Measurements from ENCODE around the gene SMYD3.

Gene SMYD3

GRCh38 chr1:246267896-246268295 lies 239.2 kb downstream of the SMYD3 start:
- no peaks in the 10 kb centered on the region for H3K36me3 ChIP-seq (ENCODE audit: control insufficient read depth in 2 of 2, insufficient read depth in 2 of 2, low read length in 2 of 2)
- no peak overlapping the region for H3K27ac ChIP-seq (ENCODE audit: low read depth in 2 of 2, low read length in 2 of 2)
- no peak overlapping the region for H3K4me3 ChIP-seq (ENCODE audit: low read length in 2 of 2)
- H3K27me3 ChIP-seq (ENCODE audit: control insufficient read depth in 2 of 2, insufficient read depth in 2 of 2, low read length in 2 of 2): no peaks in the 10 kb centered on the region
- no peaks in the 10 kb centered on the region for H3K9me3 ChIP-seq (ENCODE audit: control insufficient read depth in 2 of 2, low read length in 2 of 2)
- no peaks in the 10 kb centered on the region for H3K4me1 ChIP-seq (ENCODE audit: control insufficient read depth in 2 of 2, insufficient read depth in 2 of 2, low read length in 2 of 2)
- H3K9ac ChIP-seq (ENCODE audit: low read depth in 1 of 2, low read length in 2 of 2): no peak overlapping the region

GRCh38 chr1:246267426-246267825 lies 239.7 kb downstream of the SMYD3 start:
- Histone ChIP-seq H3K9me3 (ENCODE audit: control insufficient read depth in 2 of 2, low read length in 2 of 2) (no peaks in the 10 kb centered on the region), H3K27ac (ENCODE audit: low read depth in 2 of 2, low read length in 2 of 2) (no peak overlapping the region), H3K4me1 (ENCODE audit: control insufficient read depth in 2 of 2, insufficient read depth in 2 of 2, low read length in 2 of 2) (no peaks in the 10 kb centered on the region), H3K9ac (ENCODE audit: low read depth in 1 of 2, low read length in 2 of 2) (no peak overlapping the region), H3K27me3 (ENCODE audit: control insufficient read depth in 2 of 2, insufficient read depth in 2 of 2, low read length in 2 of 2) (no peaks in the 10 kb centered on the region), H3K36me3 (ENCODE audit: control insufficient read depth in 2 of 2, insufficient read depth in 2 of 2, low read length in 2 of 2) (no peaks in the 10 kb centered on the region), H3K4me3 (ENCODE audit: low read length in 2 of 2) (no peak overlapping the region)

DNA sequence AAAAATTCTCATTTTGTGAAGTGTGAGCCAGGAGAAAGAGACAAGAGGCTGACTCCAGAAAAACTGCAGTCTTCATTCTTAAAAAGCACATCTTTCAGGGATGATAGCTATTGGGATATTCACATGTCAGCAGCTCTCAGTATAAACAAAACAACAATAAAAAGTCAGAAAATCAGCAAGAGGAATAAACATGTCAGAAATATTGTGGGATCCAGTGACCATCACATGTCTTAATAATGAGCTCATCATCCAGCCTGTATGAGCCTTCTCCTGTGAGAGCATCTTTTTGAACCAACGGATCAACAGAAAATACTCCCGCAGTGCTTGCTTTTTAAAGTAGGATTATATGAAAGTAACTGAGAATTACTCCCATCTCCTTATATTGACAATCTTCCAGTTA lies 241.6 kb downstream of the SMYD3 start:
- Histone ChIP-seq H3K27me3 (ENCODE audit: control insufficient read depth in 2 of 2, insufficient read depth in 2 of 2, low read length in 2 of 2) (no peaks in the 10 kb centered on the region), H3K4me1 (ENCODE audit: control insufficient read depth in 2 of 2, insufficient read depth in 2 of 2, low read length in 2 of 2) (no peaks in the 10 kb centered on the region), H3K4me3 (ENCODE audit: low read length in 2 of 2) (no peak overlapping the region), H3K9ac (ENCODE audit: low read depth in 1 of 2, low read length in 2 of 2) (no peak overlapping the region), H3K36me3 (ENCODE audit: control insufficient read depth in 2 of 2, insufficient read depth in 2 of 2, low read length in 2 of 2) (no peaks in the 10 kb centered on the region), H3K9me3 (ENCODE audit: control insufficient read depth in 2 of 2, low read length in 2 of 2) (no peaks in the 10 kb centered on the region), H3K27ac (ENCODE audit: low read depth in 2 of 2, low read length in 2 of 2) (no peak overlapping the region)

DNA sequence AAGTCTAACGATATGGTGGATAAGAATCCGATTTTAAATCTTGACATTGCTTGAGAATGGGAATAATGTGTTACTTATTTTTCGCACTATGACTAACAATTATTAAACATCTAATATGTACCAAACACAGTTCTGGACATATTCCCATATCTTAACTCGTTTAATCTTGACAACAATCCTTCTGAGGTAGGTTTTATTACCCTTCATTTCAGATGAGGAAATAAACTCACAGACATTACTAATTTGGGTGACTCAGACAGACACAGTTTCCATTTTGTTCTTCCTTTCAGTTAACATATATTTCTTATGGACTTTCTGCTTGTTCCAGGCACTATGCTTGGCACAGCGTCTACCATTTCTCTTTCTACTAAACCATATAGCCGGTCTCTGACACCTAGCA lies 244.8 kb downstream of the SMYD3 start:
- no peaks in the 10 kb centered on the region for H3K9me3 ChIP-seq (ENCODE audit: control insufficient read depth in 2 of 2, low read length in 2 of 2)
- H3K36me3 ChIP-seq (ENCODE audit: control insufficient read depth in 2 of 2, insufficient read depth in 2 of 2, low read length in 2 of 2): no peaks in the 10 kb centered on the region
- no peaks in the 10 kb centered on the region for H3K27me3 ChIP-seq (ENCODE audit: control insufficient read depth in 2 of 2, insufficient read depth in 2 of 2, low read length in 2 of 2)
- H3K27ac ChIP-seq (ENCODE audit: low read depth in 2 of 2, low read length in 2 of 2): no peak overlapping the region
- no peak overlapping the region for H3K9ac ChIP-seq (ENCODE audit: low read depth in 1 of 2, low read length in 2 of 2)
- H3K4me3 ChIP-seq (ENCODE audit: low read length in 2 of 2): no peak overlapping the region
- no peaks in the 10 kb centered on the region for H3K4me1 ChIP-seq (ENCODE audit: control insufficient read depth in 2 of 2, insufficient read depth in 2 of 2, low read length in 2 of 2)

- no peaks in the 10 kb centered on the region for H3K9me3 ChIP-seq (ENCODE audit: control insufficient read depth in 2 of 2, low read length in 2 of 2)
- H3K27me3 ChIP-seq (ENCODE audit: control insufficient read depth in 2 of 2, insufficient read depth in 2 of 2, low read length in 2 of 2): no peaks in the 10 kb centered on the region
- no peaks in the 10 kb centered on the region for H3K4me1 ChIP-seq (ENCODE audit: control insufficient read depth in 2 of 2, insufficient read depth in 2 of 2, low read length in 2 of 2)
- H3K4me3 ChIP-seq (ENCODE audit: low read length in 2 of 2): no peak overlapping the region
- no peak overlapping the region for H3K27ac ChIP-seq (ENCODE audit: low read depth in 2 of 2, low read length in 2 of 2)
- H3K36me3 ChIP-seq (ENCODE audit: control insufficient read depth in 2 of 2, insufficient read depth in 2 of 2, low read length in 2 of 2): no peaks in the 10 kb centered on the region
- H3K9ac ChIP-seq (ENCODE audit: low read depth in 1 of 2, low read length in 2 of 2): no peak overlapping the region
Observed at GRCh38 chr1:246261639-246262038, 245.4 kb downstream of the SMYD3 start.

DNA sequence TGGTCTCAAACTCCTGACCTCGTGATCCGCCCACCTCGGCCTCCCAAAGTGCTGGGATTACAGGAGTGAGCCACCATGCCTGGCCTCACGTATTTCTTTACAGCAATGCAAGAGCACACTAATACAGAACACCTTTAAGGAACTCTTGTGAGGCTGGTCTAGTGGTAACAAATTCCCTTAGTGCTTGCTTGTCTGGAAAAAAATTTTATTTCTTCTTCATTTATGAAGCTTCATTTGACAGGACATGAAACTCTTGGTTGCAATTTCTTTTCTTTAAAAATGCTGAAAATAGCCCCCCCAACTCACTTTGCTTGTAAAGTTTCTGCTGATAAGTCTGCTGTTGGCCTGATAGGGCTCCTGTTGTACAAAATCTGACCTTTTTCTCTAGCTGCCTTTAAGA lies 248.8 kb downstream of the SMYD3 start:
- no peaks in the 10 kb centered on the region for H3K9me3 ChIP-seq (ENCODE audit: control insufficient read depth in 2 of 2, low read length in 2 of 2)
- no peak overlapping the region for H3K27ac ChIP-seq (ENCODE audit: low read depth in 2 of 2, low read length in 2 of 2)

DNA sequence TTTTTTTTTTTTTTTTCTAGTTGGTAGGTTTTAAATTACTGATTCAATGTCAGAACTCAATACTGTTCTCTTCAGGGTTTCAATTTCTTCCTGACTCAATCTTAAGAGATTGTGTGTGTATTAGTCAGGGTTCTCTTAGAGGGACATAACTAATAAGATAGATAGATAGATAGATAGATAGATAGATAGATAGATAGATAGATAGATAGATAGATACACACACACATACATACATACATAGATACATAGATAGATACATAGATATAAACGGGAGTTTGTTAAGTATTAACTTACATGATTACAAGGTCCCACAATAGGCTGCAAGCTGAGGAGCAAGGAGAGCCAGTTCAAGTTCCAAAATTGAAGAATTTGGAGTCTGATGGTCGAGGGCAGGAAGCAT lies 251.3 kb downstream of the SMYD3 start:
- Histone ChIP-seq H3K4me1 (ENCODE audit: control insufficient read depth in 2 of 2, insufficient read depth in 2 of 2, low read length in 2 of 2) (no peaks in the 10 kb centered on the region), H3K27ac (ENCODE audit: low read depth in 2 of 2, low read length in 2 of 2) (no peak overlapping the region), H3K36me3 (ENCODE audit: control insufficient read depth in 2 of 2, insufficient read depth in 2 of 2, low read length in 2 of 2) (no peaks in the 10 kb centered on the region), H3K9ac (ENCODE audit: low read depth in 1 of 2, low read length in 2 of 2) (no peak overlapping the region), H3K27me3 (ENCODE audit: control insufficient read depth in 2 of 2, insufficient read depth in 2 of 2, low read length in 2 of 2) (no peaks in the 10 kb centered on the region), H3K4me3 (ENCODE audit: low read length in 2 of 2) (no peak overlapping the region), H3K9me3 (ENCODE audit: control insufficient read depth in 2 of 2, low read length in 2 of 2) (no peaks in the 10 kb centered on the region)

More for the DNA sequence above, 248.8 kb downstream of the SMYD3 start:
- Histone ChIP-seq H3K27me3 (ENCODE audit: control insufficient read depth in 2 of 2, insufficient read depth in 2 of 2, low read length in 2 of 2) (no peaks in the 10 kb centered on the region), H3K9ac (ENCODE audit: low read depth in 1 of 2, low read length in 2 of 2) (no peak overlapping the region), H3K4me1 (ENCODE audit: control insufficient read depth in 2 of 2, insufficient read depth in 2 of 2, low read length in 2 of 2) (no peaks in the 10 kb centered on the region), H3K4me3 (ENCODE audit: low read length in 2 of 2) (no peak overlapping the region), H3K36me3 (ENCODE audit: control insufficient read depth in 2 of 2, insufficient read depth in 2 of 2, low read length in 2 of 2) (no peaks in the 10 kb centered on the region)

DNA sequence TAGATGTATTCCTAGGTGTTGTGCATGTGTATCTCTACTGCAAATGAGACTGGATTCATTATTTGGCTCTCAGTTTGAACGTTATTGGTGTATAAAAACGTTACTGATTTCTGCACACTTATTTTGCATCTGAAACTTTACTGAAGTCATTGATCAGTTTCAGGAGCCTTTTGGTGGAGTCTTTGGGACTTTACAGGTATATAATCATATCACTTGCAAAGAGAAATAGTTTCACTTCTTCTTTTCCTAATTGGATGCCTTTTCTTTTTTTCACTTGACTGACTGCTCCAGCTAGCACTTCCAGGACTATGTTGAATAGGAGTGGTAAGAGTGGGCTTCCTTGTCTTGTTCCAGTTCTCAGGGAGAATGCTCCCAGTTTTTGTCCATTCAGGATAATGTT lies 252.2 kb downstream of the SMYD3 start:
- Histone ChIP-seq H3K4me1 (ENCODE audit: control insufficient read depth in 2 of 2, insufficient read depth in 2 of 2, low read length in 2 of 2) (no peaks in the 10 kb centered on the region), H3K4me3 (ENCODE audit: low read length in 2 of 2) (no peak overlapping the region), H3K36me3 (ENCODE audit: control insufficient read depth in 2 of 2, insufficient read depth in 2 of 2, low read length in 2 of 2) (no peaks in the 10 kb centered on the region), H3K27ac (ENCODE audit: low read depth in 2 of 2, low read length in 2 of 2) (no peak overlapping the region), H3K27me3 (ENCODE audit: control insufficient read depth in 2 of 2, insufficient read depth in 2 of 2, low read length in 2 of 2) (no peaks in the 10 kb centered on the region), H3K9me3 (ENCODE audit: control insufficient read depth in 2 of 2, low read length in 2 of 2) (no peaks in the 10 kb centered on the region), H3K9ac (ENCODE audit: low read depth in 1 of 2, low read length in 2 of 2) (no peak overlapping the region)

- Histone ChIP-seq H3K4me1 (ENCODE audit: control insufficient read depth in 2 of 2, insufficient read depth in 2 of 2, low read length in 2 of 2) (no peaks in the 10 kb centered on the region), H3K9me3 (ENCODE audit: control insufficient read depth in 2 of 2, low read length in 2 of 2) (no peaks in the 10 kb centered on the region), H3K36me3 (ENCODE audit: control insufficient read depth in 2 of 2, insufficient read depth in 2 of 2, low read length in 2 of 2) (no peaks in the 10 kb centered on the region), H3K4me3 (ENCODE audit: low read length in 2 of 2) (no peak overlapping the region), H3K27ac (ENCODE audit: low read depth in 2 of 2, low read length in 2 of 2) (no peak overlapping the region), H3K9ac (ENCODE audit: low read depth in 1 of 2, low read length in 2 of 2) (no peak overlapping the region), H3K27me3 (ENCODE audit: control insufficient read depth in 2 of 2, insufficient read depth in 2 of 2, low read length in 2 of 2) (no peaks in the 10 kb centered on the region)
Observed at GRCh38 chr1:246246430-246246829, 260.6 kb downstream of the SMYD3 start.

DNA sequence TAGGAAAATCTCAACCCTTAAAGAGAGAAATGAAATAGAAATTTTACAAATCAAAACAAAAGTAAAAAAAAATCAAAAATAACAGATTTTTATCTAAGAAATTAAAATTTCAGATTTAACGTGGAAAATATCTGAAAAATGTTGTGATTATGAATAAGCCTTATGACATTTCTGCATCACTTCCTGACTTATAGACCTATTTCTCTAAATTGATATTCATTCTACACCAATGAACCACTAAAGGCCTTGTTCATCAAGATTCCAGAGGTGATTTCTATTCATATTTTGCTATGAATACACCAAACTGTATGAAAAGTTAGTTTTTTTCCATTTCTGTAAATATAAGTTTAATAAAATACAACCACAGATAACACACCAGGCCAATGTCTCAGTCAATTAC lies 261.5 kb downstream of the SMYD3 start:
- H3K36me3 ChIP-seq (ENCODE audit: control insufficient read depth in 2 of 2, insufficient read depth in 2 of 2, low read length in 2 of 2): no peaks in the 10 kb centered on the region
- no peaks in the 10 kb centered on the region for H3K4me1 ChIP-seq (ENCODE audit: control insufficient read depth in 2 of 2, insufficient read depth in 2 of 2, low read length in 2 of 2)
- no peak overlapping the region for H3K27ac ChIP-seq (ENCODE audit: low read depth in 2 of 2, low read length in 2 of 2)
- H3K9ac ChIP-seq (ENCODE audit: low read depth in 1 of 2, low read length in 2 of 2): no peak overlapping the region
- H3K4me3 ChIP-seq (ENCODE audit: low read length in 2 of 2): no peak overlapping the region
- H3K9me3 ChIP-seq (ENCODE audit: control insufficient read depth in 2 of 2, low read length in 2 of 2): no peaks in the 10 kb centered on the region
- no peaks in the 10 kb centered on the region for H3K27me3 ChIP-seq (ENCODE audit: control insufficient read depth in 2 of 2, insufficient read depth in 2 of 2, low read length in 2 of 2)

GRCh38 chr1:246232126-246232525 lies 275.0 kb downstream of the SMYD3 start:
- H3K9ac ChIP-seq (ENCODE audit: low read depth in 1 of 2, low read length in 2 of 2): no peak overlapping the region
- H3K4me1 ChIP-seq (ENCODE audit: control insufficient read depth in 2 of 2, insufficient read depth in 2 of 2, low read length in 2 of 2): no peaks in the 10 kb centered on the region
- no peak overlapping the region for H3K4me3 ChIP-seq (ENCODE audit: low read length in 2 of 2)

More at GRCh38 chr1:246232126-246232525, 275.0 kb downstream of the SMYD3 start:
- Histone ChIP-seq H3K9me3 (ENCODE audit: control insufficient read depth in 2 of 2, low read length in 2 of 2) (no peaks in the 10 kb centered on the region), H3K36me3 (ENCODE audit: control insufficient read depth in 2 of 2, insufficient read depth in 2 of 2, low read length in 2 of 2) (no peaks in the 10 kb centered on the region), H3K27me3 (ENCODE audit: control insufficient read depth in 2 of 2, insufficient read depth in 2 of 2, low read length in 2 of 2) (no peaks in the 10 kb centered on the region), H3K27ac (ENCODE audit: low read depth in 2 of 2, low read length in 2 of 2) (no peak overlapping the region)

Data from mucosa of rectum (tissue), 2 donors.